Effector CD8-positive, alpha-beta T cell (primary cell): Measurements from ENCODE around the gene DAGLA.

Experiments used
- DNase-seq: peaks from one replicate; lab custom pipeline; 2025; lab: John Stamatoyannopoulos, UW

DAGLA gene

DNA sequence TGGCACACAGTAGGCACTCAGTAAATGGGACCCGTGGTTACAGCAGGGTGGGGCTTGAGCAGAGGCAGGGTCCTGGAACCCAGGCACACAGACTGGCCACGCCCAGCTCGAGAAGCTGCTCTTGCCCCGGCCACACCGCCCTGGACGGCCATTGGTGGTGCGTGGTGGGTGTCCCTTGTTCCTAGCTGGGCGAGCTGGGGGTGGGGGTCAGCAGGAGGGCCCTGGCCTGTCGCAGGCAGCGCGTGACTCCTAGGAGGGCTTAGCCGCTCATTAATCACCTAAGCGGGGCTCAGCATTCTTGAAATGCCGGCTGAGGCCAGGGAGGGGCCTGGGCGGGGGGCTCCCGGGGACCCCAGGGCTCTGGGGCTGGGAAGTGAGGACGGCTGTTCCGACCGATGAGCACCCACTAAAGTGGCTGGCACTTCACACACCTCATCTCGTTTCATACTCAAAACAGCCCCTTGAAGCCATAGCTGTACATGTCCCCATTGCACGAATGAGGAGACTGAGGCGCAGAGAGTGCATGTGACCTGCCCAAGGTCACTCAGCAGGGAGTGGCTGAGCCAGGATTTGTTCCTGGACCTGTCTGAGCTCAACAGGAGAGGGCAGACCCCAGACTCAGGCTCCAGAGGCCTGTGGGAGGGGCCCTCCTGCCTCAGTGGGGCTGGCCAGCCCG lies 83.9 kb downstream of the DAGLA start:
- DNase-seq = no peak

DNA sequence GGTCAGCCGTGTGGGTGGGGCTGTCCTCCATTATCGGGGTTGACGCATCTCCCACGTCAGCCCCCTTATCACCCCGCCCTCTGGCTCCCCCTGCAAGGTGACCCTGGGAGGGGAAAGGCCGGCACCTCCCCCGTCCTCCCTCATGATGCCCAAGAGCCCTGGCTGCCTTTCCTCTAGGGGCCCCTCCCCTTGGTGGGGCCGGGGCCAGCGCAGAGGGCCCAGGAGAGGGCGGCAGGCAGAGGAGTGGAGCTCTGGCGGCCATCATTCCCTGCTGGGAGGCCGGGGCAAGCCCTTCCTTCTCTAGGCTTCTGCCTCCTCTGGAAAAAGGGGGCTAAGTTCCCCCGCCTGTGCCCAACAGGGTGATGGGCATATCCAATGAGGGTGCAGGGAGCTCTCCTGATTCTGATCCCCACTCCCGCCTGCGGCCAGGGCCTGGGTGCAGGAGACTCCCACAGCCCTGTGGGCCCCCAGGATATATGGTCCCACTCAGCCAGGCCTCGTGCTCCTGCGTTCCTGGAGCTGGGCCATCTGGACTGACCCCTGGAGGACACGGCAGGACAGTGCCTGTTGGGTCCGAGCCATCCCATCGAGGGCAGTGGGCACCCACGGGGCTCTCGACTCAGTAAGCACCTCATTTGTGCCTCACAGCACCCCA lies 84.5 kb downstream of the DAGLA start:
- no peak for DNase-seq

- no peak for DNase-seq
Measured at GRCh38 chr11:61765550-61766253, 85.5 kb downstream of the DAGLA start.

GRCh38 chr11:61766353-61766841 lies 86.2 kb downstream of the DAGLA start:
- no peak for DNase-seq

DNA sequence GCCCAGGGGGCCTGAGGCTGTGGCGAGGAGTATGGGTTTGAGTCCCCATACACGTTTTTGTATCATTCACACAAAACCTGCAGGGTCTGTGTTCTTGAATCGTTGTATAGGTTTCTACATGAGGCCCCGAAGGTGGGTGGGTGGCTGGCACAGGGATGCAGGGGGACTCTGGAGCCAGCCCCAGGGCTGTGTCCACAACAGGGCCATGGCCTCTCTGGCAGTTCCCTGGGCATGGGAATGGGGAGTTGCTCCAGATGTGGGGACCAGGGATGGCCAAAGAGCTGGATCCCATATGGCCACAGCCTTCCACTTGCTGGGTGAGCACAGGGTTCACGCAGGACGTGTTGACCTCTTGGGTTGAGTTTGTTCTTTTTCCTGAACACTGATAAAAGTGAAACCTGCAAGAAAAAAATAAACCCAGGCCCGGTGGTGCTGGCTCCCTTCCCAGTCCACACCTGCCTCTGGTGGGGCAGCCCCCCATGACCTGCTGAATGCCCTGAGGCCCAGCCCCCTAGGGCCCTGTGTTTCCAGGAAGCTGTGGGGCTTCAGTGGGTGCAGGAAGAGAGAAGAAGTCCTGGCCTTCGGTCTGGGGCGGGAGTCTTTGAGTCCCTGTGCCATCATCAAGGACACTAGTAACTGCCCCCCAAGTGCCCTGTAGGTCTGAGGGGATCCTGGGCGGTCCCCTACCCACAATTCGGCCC lies 88.3 kb downstream of the DAGLA start:
- DNase-seq = no peak

GRCh38 chr11:61769169-61769920 lies 89.2 kb downstream of the DAGLA start:
- no peak for DNase-seq

DNA sequence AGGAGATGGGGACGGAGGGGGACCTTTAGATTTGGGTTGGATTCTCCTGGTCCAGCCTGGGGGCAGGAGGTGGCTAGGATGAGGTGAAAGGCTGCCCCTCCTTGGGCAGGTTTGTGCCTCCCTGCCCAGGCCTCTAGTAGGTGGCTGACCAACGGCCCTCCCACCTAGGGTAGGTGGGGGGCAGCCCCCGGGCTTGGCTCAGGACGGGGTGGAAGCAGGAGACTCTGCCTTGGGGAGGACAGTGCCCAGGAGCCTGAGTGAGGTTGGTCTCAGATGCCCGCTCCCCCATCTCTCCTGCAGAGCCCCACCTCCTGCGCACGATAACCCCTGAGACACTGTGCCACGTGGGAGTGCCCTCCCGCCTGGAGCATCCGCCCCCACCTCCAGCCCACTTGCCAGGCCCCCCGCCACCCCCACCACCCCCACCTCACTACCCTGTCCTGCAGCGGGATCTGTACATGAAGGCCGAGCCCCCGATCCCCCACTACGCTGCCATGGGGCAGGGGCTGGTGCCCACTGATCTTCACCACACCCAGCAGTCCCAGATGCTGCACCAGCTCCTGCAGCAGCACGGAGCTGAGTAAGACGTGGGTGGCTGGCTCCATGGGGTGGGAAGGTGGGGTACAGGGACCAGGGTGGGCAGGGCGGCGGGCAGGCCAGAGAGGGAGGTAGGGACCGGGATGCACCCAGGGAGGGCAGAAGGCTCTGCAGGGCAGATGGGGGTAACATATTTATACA lies 89.9 kb downstream of the DAGLA start:
- DNase-seq = no peak

DNA sequence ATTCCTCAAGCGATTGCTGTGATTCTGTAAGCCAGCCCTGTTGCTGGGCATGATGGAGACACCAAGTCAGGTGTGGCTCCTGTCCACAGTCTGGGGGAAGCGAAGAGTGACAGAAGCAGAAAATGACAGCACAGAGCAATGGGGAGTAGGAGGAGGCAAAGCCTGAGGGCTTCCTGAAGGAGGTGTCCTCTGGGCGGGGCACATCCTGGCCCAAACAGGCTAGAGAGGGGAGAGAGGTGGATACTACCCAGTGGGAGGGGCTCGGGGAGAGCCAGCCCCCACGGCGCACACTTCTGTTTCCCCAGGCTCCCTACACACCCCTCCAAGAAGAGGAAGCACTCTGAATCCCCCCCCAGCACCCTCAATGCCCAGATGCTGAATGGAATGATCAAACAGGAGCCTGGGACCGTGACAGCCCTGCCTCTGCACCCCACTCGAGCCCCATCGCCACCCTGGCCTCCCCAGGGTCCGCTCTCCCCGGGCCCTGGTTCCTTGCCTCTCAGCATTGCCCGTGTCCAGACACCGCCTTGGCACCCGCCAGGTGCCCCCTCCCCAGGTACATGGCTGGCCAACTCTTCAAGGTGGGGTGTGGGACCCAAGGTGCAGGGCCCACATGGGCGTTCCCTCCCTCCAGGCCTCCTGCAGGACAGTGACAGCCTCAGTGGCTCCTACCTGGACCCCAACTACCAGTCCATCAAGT lies 91.2 kb downstream of the DAGLA start:
- no peak for DNase-seq

GRCh38 chr11:61771985-61772455 lies 91.8 kb downstream of the DAGLA start:
- DNase-seq = no peak

GRCh38 chr11:61773356-61773755 lies 93.2 kb downstream of the DAGLA start:
- DNase-seq = no peak

DNA sequence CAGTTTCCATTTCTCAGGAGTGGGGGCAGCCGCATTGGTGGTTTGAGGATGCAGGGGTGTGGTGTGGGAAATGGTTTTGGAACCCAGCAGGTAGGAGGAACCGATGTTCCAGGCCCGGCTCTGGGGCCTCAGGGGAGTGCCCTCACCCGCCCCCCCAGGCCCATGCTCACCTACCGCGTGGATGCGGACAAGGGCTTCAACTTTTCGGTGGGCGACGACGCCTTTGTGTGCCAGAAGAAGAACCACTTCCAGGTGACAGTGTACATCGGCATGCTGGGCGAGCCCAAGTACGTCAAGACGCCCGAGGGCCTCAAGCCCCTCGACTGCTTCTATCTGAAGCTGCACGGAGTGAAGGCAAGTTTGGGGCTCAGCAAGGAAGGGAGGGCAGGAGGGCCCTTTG lies 93.6 kb downstream of the DAGLA start:
- DNase-seq = no peak

GRCh38 chr11:61774411-61774810 lies 94.2 kb downstream of the DAGLA start:
- DNase-seq = no peak

GRCh38 chr11:61775106-61775505 lies 94.9 kb downstream of the DAGLA start:
- no peak for DNase-seq

GRCh38 chr11:61775606-61776554 lies 95.7 kb downstream of the DAGLA start:
- DNase-seq = no peak

DNA sequence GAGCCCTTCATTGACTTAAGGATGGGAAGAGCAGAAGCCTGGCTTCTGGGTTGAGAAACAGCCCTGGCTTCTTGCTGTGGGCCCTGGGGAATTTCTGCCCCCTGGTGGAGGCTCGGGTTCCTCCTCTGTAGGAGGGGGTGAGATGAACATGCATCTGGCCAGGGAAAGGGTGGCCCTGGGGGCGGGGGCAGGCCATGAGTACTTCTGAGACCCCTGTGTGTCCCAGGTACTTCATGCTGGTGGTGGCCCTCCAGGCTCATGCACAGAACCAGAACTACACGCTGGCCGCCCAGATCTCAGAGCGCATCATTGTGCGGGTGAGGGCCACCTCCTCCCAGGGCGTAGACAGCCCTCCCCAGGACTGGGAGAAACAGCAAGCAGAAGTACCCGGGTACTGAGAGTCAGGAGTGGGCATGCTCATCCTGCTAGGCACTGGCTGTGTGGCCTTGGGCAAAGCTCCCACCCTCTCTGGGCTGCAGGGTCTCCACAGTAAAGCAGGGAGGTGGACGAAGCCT lies 96.4 kb downstream of the DAGLA start:
- DNase-seq = peak; percentile 19

GRCh38 chr11:61777234-61778090 lies 97.3 kb downstream of the DAGLA start:
- DNase-seq = peak; percentile 65

GRCh38 chr11:61778357-61778886 lies 98.2 kb downstream of the DAGLA start:
- DNase-seq = no peak
